ENCODE data around the gene MCM3AP. TPM values are rescaled to one million over a fixed set of nuclear protein-coding genes. Genes with fewer than 3 reads are reported as not detected.
"Not testable (repeated sequence)": the region's sequence is repeated elsewhere in the genome, so short reads cannot be mapped to it uniquely, and the experiment has no call there.

The MCM3AP gene
- total and polyA plus RNA-seq, 8 donors: 77.4 to 106 (median 94.9) TPM

DNA sequence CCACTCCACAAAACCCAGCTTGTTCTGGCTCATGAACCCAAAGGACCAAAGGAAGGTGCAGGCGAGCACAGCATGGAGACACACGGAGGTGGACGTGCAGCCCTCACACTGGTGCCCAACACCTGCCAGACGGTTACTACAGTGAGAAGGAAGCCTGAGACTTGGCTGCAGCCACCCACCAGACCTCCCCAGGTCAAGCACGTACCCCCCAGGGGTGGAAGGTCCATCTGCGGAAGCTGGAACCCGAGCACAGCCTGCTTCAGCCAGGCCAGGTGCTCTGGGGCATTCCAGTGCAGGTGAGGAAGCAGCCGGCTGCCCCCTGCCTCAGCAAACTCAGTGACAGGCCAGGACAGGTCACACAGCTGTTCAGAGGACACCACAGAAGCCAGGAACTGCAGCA lies 40.8 kb downstream of the MCM3AP start:
- peaks cover 0 to 100% of the 10 kb centered on the region in 2 donors for H3K36me3 ChIP-seq

DNA sequence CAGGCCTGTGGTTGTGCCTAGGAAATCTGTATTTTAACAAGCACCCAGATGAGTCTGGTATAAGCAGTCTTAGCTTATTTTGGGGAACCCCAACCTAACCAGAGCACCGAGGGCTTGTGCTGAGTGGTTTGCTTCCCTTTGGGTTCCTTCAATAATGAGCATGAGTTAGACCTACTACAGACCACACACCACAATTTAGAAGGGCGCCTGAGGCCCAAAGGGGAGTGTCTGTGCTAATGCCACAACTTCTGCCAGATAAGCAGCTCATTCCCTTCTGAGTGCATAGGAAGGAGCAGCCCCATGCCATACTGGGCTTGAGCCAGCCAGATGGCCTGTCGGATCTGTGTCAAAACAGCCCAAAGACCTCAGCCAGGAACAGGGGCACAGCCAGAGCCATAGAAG lies 41.5 kb downstream of the MCM3AP start:
- intact Hi-C loops (cut with DNase I): no loop called here
- Histone ChIP-seq H3K4me1 (no peaks in the 10 kb centered on the region), H3K27ac (no peak overlapping the region), H3K4me3 (no peak overlapping the region), H3K36me3 (peaks cover 0 to 100% of the 10 kb centered on the region in 2 donors), H3K27me3 (no peaks in the 10 kb centered on the region), H3K9me3 (no peaks in the 10 kb centered on the region)
- ATAC-seq (no peak), DNase-seq (no peak)
- TF ChIP-seq, protein P1, sequence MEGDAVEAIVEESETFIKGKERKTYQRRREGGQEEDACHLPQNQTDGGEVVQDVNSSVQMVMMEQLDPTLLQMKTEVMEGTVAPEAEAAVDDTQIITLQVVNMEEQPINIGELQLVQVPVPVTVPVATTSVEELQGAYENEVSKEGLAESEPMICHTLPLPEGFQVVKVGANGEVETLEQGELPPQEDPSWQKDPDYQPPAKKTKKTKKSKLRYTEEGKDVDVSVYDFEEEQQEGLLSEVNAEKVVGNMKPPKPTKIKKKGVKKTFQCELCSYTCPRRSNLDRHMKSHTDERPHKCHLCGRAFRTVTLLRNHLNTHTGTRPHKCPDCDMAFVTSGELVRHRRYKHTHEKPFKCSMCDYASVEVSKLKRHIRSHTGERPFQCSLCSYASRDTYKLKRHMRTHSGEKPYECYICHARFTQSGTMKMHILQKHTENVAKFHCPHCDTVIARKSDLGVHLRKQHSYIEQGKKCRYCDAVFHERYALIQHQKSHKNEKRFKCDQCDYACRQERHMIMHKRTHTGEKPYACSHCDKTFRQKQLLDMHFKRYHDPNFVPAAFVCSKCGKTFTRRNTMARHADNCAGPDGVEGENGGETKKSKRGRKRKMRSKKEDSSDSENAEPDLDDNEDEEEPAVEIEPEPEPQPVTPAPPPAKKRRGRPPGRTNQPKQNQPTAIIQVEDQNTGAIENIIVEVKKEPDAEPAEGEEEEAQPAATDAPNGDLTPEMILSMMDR (IDR thresholded peaks at IDR 0.05): no peak

More for the DNA sequence above, 40.8 kb downstream of the MCM3AP start:
- Histone ChIP-seq H3K27me3 (no peaks in the 10 kb centered on the region), H3K9me3 (no peaks in the 10 kb centered on the region), H3K4me1 (no peaks in the 10 kb centered on the region), H3K27ac (no peak overlapping the region), H3K4me3 (no peak overlapping the region)
- TF ChIP-seq, protein P1 (IDR thresholded peaks at IDR 0.05): no peak
- intact Hi-C loops (cut with DNase I): no loop called here
- no peak for ATAC-seq
- no peak for DNase-seq

DNA sequence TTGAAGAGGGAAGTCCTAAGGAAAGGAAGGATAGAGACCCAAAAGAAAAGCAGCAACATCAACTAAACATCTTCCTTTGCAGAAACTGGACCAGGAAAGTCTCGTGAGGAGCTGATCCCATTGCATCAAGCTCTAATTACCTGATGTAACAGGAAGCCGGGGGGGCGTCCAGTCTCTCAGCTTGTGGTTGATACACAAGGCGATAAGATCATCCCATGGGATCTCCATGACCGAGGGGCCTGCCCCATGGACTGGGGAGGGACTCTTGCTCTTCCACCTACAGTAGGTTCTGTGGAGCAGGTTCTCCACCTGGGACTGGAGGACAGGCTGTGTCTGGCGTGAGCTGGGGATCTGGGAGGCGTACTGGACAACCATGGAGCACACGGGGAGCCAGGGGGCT lies 42.1 kb downstream of the MCM3AP start:
- Histone ChIP-seq H3K4me3 (no peak overlapping the region), H3K27ac (no peak overlapping the region), H3K9me3 (no peaks in the 10 kb centered on the region), H3K4me1 (no peaks in the 10 kb centered on the region), H3K27me3 (no peaks in the 10 kb centered on the region), H3K36me3 (peaks cover 0 to 100% of the 10 kb centered on the region in 2 donors)
- DNase-seq (no peak), ATAC-seq (no peak)
- intact Hi-C loops (cut with DNase I): no loop called here
- TF ChIP-seq, protein P1 (IDR thresholded peaks at IDR 0.05): no peak

DNA sequence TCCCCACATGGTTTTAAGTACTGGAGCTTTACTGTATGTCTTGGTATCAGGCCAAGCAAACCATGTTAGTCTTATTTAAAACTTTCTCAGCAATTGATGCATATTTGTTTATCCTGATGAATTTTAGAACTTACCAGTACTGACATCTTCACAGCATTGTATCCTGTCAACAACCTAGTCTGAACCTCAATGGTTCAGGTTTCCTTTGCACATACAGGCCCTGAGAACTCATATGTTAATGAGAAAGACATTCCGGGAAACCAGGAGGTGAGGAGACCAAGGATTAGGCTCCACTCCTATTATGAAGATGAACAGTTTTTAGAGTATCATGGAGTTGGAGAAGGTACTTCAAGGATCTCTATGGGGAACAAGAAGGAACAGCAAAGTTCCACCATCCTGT lies 43.8 kb downstream of the MCM3AP start:
- H3K9me3 ChIP-seq; intact Hi-C loops (cut with DNase I); H3K4me1 ChIP-seq; H3K4me3 ChIP-seq; H3K27me3 ChIP-seq; DNase-seq; H3K27ac ChIP-seq; ATAC-seq: not testable (repeated sequence)
- peaks cover 0 to 100% of the 10 kb centered on the region in 2 donors for H3K36me3 ChIP-seq

DNA sequence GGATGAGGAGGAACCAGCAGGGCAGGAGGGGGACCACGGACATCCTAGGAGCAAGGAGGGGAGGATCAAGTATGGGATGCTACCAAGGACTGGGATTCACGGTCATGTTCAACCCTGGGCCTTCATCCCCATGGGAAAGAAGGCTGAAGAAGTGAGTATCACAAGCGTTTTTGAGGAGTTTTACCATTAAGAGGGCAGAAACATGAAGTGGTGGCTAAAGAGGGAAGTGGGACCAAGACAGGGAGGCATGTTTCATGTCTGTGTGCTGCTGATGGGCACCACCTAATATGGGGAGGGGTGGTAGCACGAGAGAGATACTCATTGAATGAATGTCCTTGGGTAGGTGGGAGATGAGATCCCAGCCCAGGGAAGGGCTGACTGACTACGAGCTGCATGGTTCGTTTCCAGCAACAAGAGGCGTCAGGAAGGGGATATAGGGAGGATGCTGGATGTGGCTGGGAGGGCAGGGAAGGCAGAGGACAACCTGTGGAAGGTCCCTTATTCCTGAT lies 45.5 kb downstream of the MCM3AP start:
- no peaks in the 10 kb centered on the region for H3K9me3 ChIP-seq
- H3K27me3 ChIP-seq: no peaks in the 10 kb centered on the region
- TF ChIP-seq, protein P1 (IDR thresholded peaks at IDR 0.05): no peak
- peaks cover 0 to 100% of the 10 kb centered on the region in 2 donors for H3K36me3 ChIP-seq
- no peak overlapping the region for H3K4me3 ChIP-seq
- no peak overlapping the region for H3K27ac ChIP-seq
- intact Hi-C loops (cut with DNase I): no loop called here
- H3K4me1 ChIP-seq: no peaks in the 10 kb centered on the region
- ATAC-seq (no peak), DNase-seq (no peak)

DNA sequence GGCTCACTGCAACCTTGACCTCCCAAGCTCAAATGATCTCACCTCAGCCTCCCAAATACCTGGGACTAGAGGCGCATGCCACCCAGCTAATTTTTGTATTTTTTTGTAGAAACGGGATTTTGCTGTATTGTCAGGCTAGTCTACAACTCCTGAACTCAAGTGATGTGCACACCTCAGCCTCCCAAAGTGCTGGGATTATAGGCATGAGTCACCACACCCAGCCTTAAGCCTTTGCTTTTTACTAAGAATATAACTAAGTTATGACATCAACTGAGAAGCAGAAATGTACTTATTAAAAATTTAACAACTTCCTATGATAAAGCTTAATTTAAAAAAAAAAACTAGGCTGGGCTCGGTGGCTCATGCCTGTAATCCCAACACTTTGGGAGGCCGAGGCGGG lies 47.9 kb downstream of the MCM3AP start:
- DNase-seq (no peak), ATAC-seq (no peak)
- Histone ChIP-seq H3K27ac (no peak overlapping the region), H3K4me1 (no peaks in the 10 kb centered on the region), H3K27me3 (no peaks in the 10 kb centered on the region), H3K36me3 (peaks cover 0 to 100% of the 10 kb centered on the region in 2 donors), H3K4me3 (no peak overlapping the region), H3K9me3 (no peaks in the 10 kb centered on the region)
- TF ChIP-seq, protein P1 (IDR thresholded peaks at IDR 0.05): no peak
- intact Hi-C loops (cut with DNase I): no loop called here

All from left lung (tissue), 10 donors.